Activated CD8-positive, alpha-beta T cell treated with anti-CD3 and anti-CD28 coated beads for 36 hours (primary cell): ENCODE measurements around the gene MMP11. TPM values are rescaled to one million over a fixed set of nuclear protein-coding genes. Genes with fewer than 3 reads are reported as not detected.
"Not testable (repeated sequence)": the region's sequence is repeated elsewhere in the genome, so short reads cannot be mapped to it uniquely, and the experiment has no call there.

ENCODE experiments used
- ATAC-seq: fragments of 200-7000 bp; cut with Tn5 transposase; one replicate; pipeline ENCODE4 v1.10.0; 2021; ENCODE audit warnings: mild to moderate bottlenecking, moderate library complexity
- CTCF ChIA-PET: fragments of 350-600 bp; sonication (Branson Sonifier 250); formaldehyde crosslinking; loops from one replicate; lab custom pipeline; 2021; ENCODE audit warnings: antibody characterized with exemption; lab: Charles Lee
- POLR2A ChIA-PET: fragments of 350-600 bp; sonication (Branson Sonifier 250); formaldehyde crosslinking; loops from one replicate; lab custom pipeline; 2021; ENCODE audit warnings: antibody characterized with exemption; lab: Charles Lee
- DNase-seq: peaks from one replicate; pipeline ENCODE4 v3.0.0-alpha.2; 2020
- H3K27ac Mint-ChIP-seq: one replicate; pipeline ENCODE4 v1.8.0; 2021; ENCODE audit warnings: mild to moderate bottlenecking, mixed read lengths
- H3K27me3 Mint-ChIP-seq: one replicate; pipeline ENCODE4 v1.8.0; 2021; ENCODE audit warnings: mixed read lengths
- H3K36me3 Mint-ChIP-seq: one replicate; pipeline ENCODE4 v1.8.0; 2021; ENCODE audit warnings: low read depth, mixed read lengths
- H3K4me1 Mint-ChIP-seq: one replicate; pipeline ENCODE4 v1.8.0; 2021; ENCODE audit warnings: low read depth, mixed read lengths
- H3K4me3 Mint-ChIP-seq: one replicate; pipeline ENCODE4 v1.8.0; 2021; ENCODE audit warnings: mild to moderate bottlenecking, moderate library complexity, mixed read lengths
- H3K9me3 Mint-ChIP-seq: one replicate; pipeline ENCODE4 v1.8.0; 2021; ENCODE audit warnings: mixed read lengths
- CTCF ChIP-seq: fragments of 200-600 bp; IDR thresholded peaks from one replicate; pipeline ENCODE4 v1.8.0; 2022; ENCODE audit warnings: antibody characterized with exemption, mild to moderate bottlenecking
- intact Hi-C: fragments of 100-400 bp; cut with micrococcal nuclease; formaldehyde crosslinking; loops from one replicate; pipeline ENCODE4 v1.10.0; 2022
- total RNA-seq, 2 experiments: library from RNA; stranded (reverse); gene quantifications; one replicate each; pipeline ENCODE4 v1.2.3, GENCODE V29; 2021

The MMP11 gene
- 1 to 10 TPM in 1 of 2 experiments, under 1 TPM in 1; 0.85 to 1.4 TPM for total RNA-seq

GRCh38 chr22:23772649-23773473 is at the start of gene MMP11:
TSS of gene MMP11 (plus strand) at chr22:23772849. CDS start at chr22:23772871, 22 bp downstream.
- Mint-ChIP-seq H3K27me3 (no peaks in the 10 kb centered on the region), H3K9me3 (no peaks in the 10 kb centered on the region), H3K27ac (no peak within 1 kb of the TSS), H3K4me1 (peaks cover 11% of the 10 kb centered on the region), H3K4me3 (peak within 1 kb of the TSS; percentile 65), H3K36me3 (no peaks in the 10 kb centered on the region)
- POLR2A ChIA-PET: interaction anchor here (0.9 to 2.7 kb wide), 3 partner anchors 9 to 57 kb away, joined by 3 to 9 read pairs (median 3); no protein-coding TSS in a partner anchor
- intact Hi-C loops: loop anchor here (5.0 kb wide), 1 partner anchor 64 kb away; the partner anchor contains the start of gene DERL3
- CTCF ChIA-PET: interaction anchor here (1.6 to 3.2 kb wide), 4 partner anchors 14 to 85 kb away, joined by 3 to 12 read pairs (median 6); partner anchors contain the start of genes SLC2A11 and SMARCB1
- DNase-seq (peak; percentile 62), ATAC-seq (peak; percentile 57)
- TF ChIP-seq CTCF: no peak

GRCh38 chr22:23728108-23728507 is 44.5 kb upstream of the MMP11 start:
- H3K4me3 Mint-ChIP-seq, intact Hi-C loops, ATAC-seq, DNase-seq, H3K27ac Mint-ChIP-seq, H3K36me3 Mint-ChIP-seq, H3K9me3 Mint-ChIP-seq, POLR2A ChIA-PET, H3K4me1 Mint-ChIP-seq, H3K27me3 Mint-ChIP-seq: not testable (repeated sequence)
- CTCF ChIA-PET: interaction anchor here (1.9 kb wide), 1 partner anchor 122 kb away, joined by 4 read pairs; no protein-coding TSS in a partner anchor

- no peaks in the 10 kb centered on the region for H3K9me3 Mint-ChIP-seq
- intact Hi-C loops: no loop called here
- CTCF ChIA-PET: no interaction called here
Observed at GRCh38 chr22:23737696-23738095, 35.0 kb upstream of the MMP11 start.

GRCh38 chr22:23742505-23743264 is 30.0 kb upstream of the MMP11 start:
- ChIA-PET CTCF (interaction anchor here (1.3 kb wide), 1 partner anchor 12 kb away, joined by 3 read pairs; no protein-coding TSS in a partner anchor), POLR2A (no interaction called here)
- Mint-ChIP-seq H3K4me1 (no peaks in the 10 kb centered on the region), H3K36me3 (peaks cover 24% of the 10 kb centered on the region), H3K4me3 (no peak overlapping the region), H3K27ac (no peak overlapping the region), H3K27me3 (no peaks in the 10 kb centered on the region), H3K9me3 (peaks cover 11% of the 10 kb centered on the region)
- no peak for ATAC-seq
- intact Hi-C loops: no loop called here
- DNase-seq: no peak
- no peak for TF ChIP-seq CTCF

More at GRCh38 chr22:23737696-23738095, 35.0 kb upstream of the MMP11 start:
- H3K4me3 Mint-ChIP-seq: no peak overlapping the region
- DNase-seq (no peak), ATAC-seq (no peak)
- no peaks in the 10 kb centered on the region for H3K36me3 Mint-ChIP-seq
- no peaks in the 10 kb centered on the region for H3K27me3 Mint-ChIP-seq
- no peak for TF ChIP-seq CTCF
- no peak overlapping the region for H3K27ac Mint-ChIP-seq
- H3K4me1 Mint-ChIP-seq: no peaks in the 10 kb centered on the region
- POLR2A ChIA-PET: no interaction called here

GRCh38 chr22:23743303-23743705 is 29.3 kb upstream of the MMP11 start:
- Mint-ChIP-seq H3K27me3 (no peaks in the 10 kb centered on the region), H3K27ac (no peak overlapping the region), H3K4me3 (no peak overlapping the region), H3K36me3 (peaks cover 24% of the 10 kb centered on the region), H3K4me1 (no peaks in the 10 kb centered on the region), H3K9me3 (peaks cover 11% of the 10 kb centered on the region)
- CTCF ChIA-PET: interaction anchor here (1.3 kb wide), 1 partner anchor 12 kb away, joined by 3 read pairs; no protein-coding TSS in a partner anchor
- POLR2A ChIA-PET: interaction anchor here (1.7 kb wide), 1 partner anchor 26 kb away, joined by 6 read pairs; no protein-coding TSS in a partner anchor
- intact Hi-C loops: no loop called here
- TF ChIP-seq CTCF: no peak
- no peak for DNase-seq
- ATAC-seq: no peak
